Right lung (tissue), 5 donors: ENCODE results near the gene SNRNP200. TPM values are rescaled to one million over a fixed set of nuclear protein-coding genes. Genes with fewer than 3 reads are reported as not detected.
"Not testable (repeated sequence)": the region's sequence is repeated elsewhere in the genome, so short reads cannot be mapped to it uniquely, and the experiment has no call there.

Experiments used
- DNase-seq, 2 donors: peaks; one replicate each; pipeline ENCODE4 v3.0.0-alpha.2; 2013
- polyA plus RNA-seq, 5 donors: library from polyadenylated mRNA; unstranded; fragments of 120-200 nt; gene quantifications; one replicate each; pipeline versions ENCODE4 v1.2.1 to v1.2.3, GENCODE V29; 2013; ENCODE audit warnings: inconsistent platforms in 1 of 5, low replicate concordance in 1 of 5; ENCODE audit not compliant: insufficient read length in 5 of 5, insufficient read depth in 1 of 5

Gene SNRNP200
- polyA plus RNA-seq, 5 donors: 169 to 208 (median 183) TPM

GRCh38 chr2:96326990-96327820 is 21.9 kb upstream of the SNRNP200 start:
- DNase-seq: no peak

- DNase-seq: no peak
Measured at GRCh38 chr2:96326564-96326963, 21.2 kb upstream of the SNRNP200 start.

GRCh38 chr2:96325884-96326255 is 20.5 kb upstream of the SNRNP200 start:
- no peak for DNase-seq

- DNase-seq: peak in 1 of 2 donors; percentile 17
Measured at GRCh38 chr2:96325041-96325883, 19.9 kb upstream of the SNRNP200 start, which contains the start of gene ITPRIPL1. Gene ITPRIPL1 (plus strand): TSS chr2:96325317. CDS start chr2:96325840, 523 bp downstream.

- no peak for DNase-seq
Measured at GRCh38 chr2:96324721-96325040, 19.3 kb upstream of the SNRNP200 start.

- DNase-seq: no peak
Measured at GRCh38 chr2:96323849-96324248, 18.5 kb upstream of the SNRNP200 start.

GRCh38 chr2:96320728-96321622 is 15.6 kb upstream of the SNRNP200 start:
- DNase-seq: peak; percentile 27 to 28

GRCh38 chr2:96320326-96320725 is 15.0 kb upstream of the SNRNP200 start:
- DNase-seq: no peak

- no peak for DNase-seq
Measured at GRCh38 chr2:96319396-96319795, 14.1 kb upstream of the SNRNP200 start.

GRCh38 chr2:96318723-96319122 is 13.4 kb upstream of the SNRNP200 start:
- DNase-seq: no peak

GRCh38 chr2:96317584-96317997 is 12.2 kb upstream of the SNRNP200 start:
- DNase-seq: no peak

GRCh38 chr2:96316999-96317398 is 11.7 kb upstream of the SNRNP200 start:
- no peak for DNase-seq

- DNase-seq: no peak
Measured at GRCh38 chr2:96315400-96316071, 10.2 kb upstream of the SNRNP200 start.

GRCh38 chr2:96315005-96315399 is 9.7 kb upstream of the SNRNP200 start:
- DNase-seq: no peak

- no peak for DNase-seq
Measured at GRCh38 chr2:96308248-96308647, 2.9 kb upstream of the SNRNP200 start.

GRCh38 chr2:96306370-96306769 is 1.0 kb upstream of the SNRNP200 start:
- no peak for DNase-seq

GRCh38 chr2:96305979-96306308 is 598 bp upstream of the SNRNP200 start:
- DNase-seq: no peak

GRCh38 chr2:96304606-96305005 is 740 bp downstream of the SNRNP200 start:
- DNase-seq: no peak

- DNase-seq: no peak
Measured at GRCh38 chr2:96301865-96302264, 3.5 kb downstream of the SNRNP200 start.

GRCh38 chr2:96296925-96297324 is 8.4 kb downstream of the SNRNP200 start:
- DNase-seq: no peak

GRCh38 chr2:96294271-96294670 is 11.1 kb downstream of the SNRNP200 start:
- not testable (repeated sequence) for DNase-seq
